T-helper 9 cell (primary cell): ENCODE results near the gene FANK1.
A peak's percentile ranks its signal among the peaks of the same experiment; 100 is the strongest.
"Not testable (repeated sequence)": the region's sequence is repeated elsewhere in the genome, so short reads cannot be mapped to it uniquely, and the experiment has no call there.

Experiments
- DNase-seq: peaks from one replicate; pipeline ENCODE4 v3.0.0-alpha.2; 2020

FANK1 gene

DNA sequence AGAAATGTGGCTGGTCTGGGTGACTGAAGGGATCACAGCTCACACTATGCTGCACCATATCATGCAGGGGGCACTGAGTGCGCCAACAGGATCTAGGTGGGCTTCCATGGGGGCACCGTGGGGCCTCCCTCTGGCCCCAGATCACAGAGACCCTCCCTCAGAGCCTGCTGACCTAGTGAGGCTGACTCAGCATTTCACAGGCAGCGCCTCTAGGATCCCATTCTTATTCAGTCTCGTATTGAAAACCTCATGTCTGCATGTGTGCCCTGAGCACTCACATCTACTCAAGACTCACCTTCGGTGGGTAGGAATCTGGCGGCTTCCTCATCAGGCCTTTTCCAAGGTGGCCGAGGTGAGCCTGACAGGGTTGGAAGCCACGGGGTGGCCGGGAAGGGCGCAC is 141.6 kb downstream of the FANK1 start:
- DNase-seq, result no peak

DNA sequence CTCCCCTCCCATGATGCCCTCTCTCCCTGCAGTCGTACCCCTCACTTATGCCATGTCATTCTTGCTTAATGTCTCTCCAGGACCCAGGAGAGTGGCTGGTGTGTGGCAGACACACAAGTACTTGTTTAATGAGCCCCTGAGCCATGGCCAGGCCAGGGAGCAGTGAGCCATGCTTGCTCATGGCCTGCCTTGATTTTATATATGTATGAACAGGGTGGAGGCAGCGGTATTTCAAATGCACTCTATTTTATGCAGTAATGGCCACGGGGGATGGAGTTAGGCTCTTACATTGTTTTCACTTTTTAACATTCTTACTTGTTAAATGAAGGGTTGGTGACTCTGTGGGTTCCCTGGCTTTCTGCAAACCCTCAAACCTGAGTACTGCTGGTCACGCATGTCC is 144.8 kb downstream of the FANK1 start:
- DNase-seq, result no peak

DNA sequence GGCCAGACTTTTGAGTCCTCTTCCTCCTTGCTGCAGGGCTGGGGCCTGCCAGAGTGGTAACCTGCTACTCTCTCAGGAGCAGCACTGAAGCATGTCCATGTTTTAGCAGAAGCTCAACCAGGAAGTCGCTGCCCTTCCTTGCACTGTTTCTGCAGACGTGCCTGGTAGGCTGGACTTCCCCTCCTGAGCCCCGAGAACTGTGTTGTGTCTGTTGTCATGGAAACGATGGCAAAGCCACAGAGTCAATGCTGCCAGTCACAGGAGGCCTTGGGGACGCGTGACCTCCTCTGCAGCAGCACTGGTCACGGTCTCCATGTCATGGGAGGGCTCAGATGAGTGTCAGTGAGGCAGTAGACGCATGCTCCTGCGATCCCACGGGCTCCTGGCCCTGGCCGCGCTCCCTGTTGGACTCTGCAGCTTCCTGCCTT is 145.5 kb downstream of the FANK1 start:
- peak; percentile 31 for DNase-seq

DNA sequence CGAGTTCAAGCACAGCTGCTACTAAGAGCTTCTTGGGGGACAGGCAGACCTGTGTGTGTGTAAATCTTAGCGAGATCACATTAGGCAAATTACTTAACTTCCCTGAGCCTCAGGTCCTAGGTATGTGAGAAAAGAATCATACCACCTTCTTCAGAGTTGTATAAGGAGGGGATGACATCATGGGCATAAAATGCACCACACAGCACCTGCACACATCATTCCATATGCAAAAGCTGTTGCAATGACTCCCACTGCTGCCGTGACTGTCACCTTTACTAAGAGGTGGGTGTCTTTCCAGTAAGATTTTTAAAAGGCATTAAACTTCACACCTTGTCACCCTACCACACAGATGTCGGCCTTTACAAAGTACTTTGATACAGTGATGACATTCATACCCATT is 146.0 kb downstream of the FANK1 start:
- no peak for DNase-seq

DNA sequence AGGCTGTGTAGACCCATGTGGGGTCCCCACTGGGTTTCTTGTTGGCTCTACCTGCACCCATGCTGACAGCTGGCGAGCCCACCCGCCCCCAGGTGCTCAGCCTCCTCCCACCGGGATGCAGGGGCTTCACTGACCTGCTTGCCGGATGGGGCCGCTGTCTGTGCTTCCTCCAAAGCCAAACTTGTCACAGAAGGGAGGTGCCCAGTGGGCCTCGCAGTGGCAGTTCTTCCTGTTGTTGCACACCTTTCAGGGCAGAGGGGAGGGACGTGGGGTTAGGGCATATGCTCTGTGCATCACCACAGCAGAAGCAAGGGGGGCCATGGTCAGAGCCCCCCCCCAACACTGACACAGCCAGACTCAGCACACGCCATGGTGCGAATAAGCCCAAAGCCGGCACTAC is 146.5 kb downstream of the FANK1 start:
- DNase-seq, result no peak

GRCh38 chr10:126043389-126043788 is 147.0 kb downstream of the FANK1 start:
- DNase-seq, result no peak

DNA sequence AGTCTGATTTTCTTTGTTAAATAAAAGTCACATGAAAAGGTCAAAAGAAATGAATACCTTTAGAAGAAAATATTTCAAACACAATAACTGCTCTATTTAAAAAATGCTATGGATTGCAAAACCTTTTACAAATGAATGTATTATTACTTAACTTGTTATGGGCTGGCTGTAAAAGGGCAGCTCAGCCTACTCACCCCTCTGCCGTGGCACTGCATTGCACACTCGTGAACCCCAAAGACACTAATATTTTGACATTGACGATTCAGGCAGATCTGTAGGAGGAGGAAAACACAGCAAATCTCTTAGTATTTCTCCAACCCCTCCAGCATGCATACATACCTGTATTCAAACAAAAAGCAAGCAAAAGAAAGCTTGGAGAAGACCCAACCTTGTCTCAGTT is 149.5 kb downstream of the FANK1 start:
- no peak for DNase-seq

- DNase-seq, result no peak
Measured at GRCh38 chr10:126046831-126047230, 150.5 kb downstream of the FANK1 start.

- not testable (repeated sequence) for DNase-seq
Measured at GRCh38 chr10:126047749-126048148, 151.4 kb downstream of the FANK1 start.

- DNase-seq, result no peak
Measured at GRCh38 chr10:126049759-126050700, 153.7 kb downstream of the FANK1 start.

DNA sequence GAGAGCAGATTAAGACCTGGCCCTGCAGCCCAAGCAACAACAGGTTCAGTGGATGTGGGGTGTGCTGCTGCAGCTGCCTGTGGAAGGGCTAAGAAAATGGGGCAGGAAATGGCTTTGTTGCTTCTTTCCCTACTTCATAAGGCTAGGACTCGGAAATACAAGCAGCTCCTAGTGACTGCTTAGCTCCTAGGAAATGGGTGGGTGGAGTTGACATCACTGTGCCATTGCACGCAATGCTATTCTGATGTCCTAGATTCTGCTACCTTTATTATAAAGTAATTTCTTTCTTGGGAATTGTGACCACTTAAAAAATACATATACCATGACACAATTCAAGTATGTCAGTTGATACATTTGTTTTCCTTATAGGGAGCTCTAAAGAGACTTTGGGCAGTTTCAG is 155.8 kb downstream of the FANK1 start:
- DNase-seq, result no peak

DNA sequence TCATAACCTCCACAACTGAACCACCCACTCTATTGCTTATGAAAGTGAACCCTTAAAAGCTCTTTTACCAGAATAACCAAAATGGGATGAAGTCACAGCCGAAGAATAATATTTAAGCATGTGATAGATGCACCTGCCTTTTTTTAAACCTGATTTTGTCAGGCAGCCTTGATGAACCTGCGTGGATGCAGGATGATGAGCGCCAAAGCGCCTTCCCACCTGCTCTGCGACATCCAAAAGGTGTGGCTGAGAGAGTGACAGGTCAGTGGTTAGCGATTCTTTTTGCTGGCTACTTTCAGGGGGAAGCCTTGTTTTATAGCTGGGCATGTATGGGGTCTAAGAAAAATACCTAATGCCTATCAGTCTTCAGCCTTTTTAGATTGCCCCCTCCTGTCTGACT is 157.8 kb downstream of the FANK1 start:
- no peak for DNase-seq

DNA sequence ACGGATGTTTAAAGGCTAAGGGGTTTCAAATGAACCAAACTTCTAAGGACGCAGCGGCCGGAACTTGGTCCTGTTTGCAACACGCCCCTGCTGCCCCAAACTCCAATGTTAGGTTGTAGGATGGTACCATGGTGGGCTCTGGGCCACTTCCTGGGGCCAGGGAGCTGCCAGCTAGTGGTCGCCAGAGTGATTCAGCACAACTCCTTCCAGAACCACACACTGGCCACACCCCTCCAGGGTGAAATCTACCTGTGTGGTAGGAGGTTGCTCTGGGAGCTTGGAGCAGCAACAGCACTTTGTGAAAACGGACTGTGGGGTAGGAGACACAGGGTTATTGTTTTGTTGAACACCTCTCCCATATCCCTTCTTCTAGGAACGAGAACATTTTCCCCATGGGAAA is 161.1 kb downstream of the FANK1 start:
- no peak for DNase-seq

GRCh38 chr10:126058104-126058503 is 161.7 kb downstream of the FANK1 start:
- DNase-seq, result no peak

DNA sequence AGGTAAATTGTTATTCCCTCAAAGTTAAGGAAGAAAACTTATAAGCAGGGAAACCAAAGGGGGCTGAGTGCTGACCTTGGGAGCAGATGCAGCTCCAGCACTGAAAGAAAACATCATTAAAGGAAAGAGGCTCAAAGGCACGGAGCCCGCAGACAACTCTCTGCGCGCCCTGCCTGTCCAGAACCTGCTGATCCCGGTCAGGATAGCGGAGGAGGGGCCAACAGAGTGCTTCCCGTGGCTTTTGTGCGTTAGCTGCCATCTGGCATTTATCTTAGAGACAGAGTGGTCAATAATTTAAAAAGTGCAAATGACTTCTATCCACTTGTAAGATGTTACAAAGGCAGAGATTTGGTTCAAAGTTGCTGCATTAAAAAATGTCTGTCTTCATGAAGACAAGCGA is 162.1 kb downstream of the FANK1 start:
- no peak for DNase-seq
